Measurements from ENCODE around the gene MYO18B.

DNA sequence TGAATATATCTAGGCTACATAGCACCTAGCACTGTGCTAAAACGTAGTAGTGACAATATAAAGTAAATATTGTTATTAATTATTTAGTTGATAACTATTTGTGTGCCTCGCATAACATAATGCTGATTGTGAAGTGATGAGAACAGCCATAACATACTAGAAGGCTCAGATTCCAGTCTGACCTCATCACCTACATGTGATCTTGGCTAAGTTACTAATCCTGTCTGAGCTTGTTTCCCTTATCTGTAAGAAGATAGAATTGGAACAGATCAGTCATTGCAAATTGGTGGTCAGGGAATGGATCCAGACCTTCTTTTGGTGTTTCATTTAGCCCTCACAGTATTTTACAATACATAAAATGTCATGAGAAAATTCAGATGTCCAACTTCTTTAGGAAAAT, 323.9 kb downstream of the MYO18B start:
- TF ChIP-seq TAF1 (IDR thresholded peaks at IDR 0.05; ENCODE audit: low read depth, low read length): no peak
- TF ChIP-seq POLR2AphosphoS5 (IDR thresholded peaks at IDR 0.05; ENCODE audit: low read depth, low read length): no peak
